HepG2 (cell line): Measurements from ENCODE around the gene EDC3. TPM values are rescaled to one million over a fixed set of nuclear protein-coding genes. Genes with fewer than 3 reads are reported as not detected.

Experiments
- EHMT2 ChIP-seq: fragments of 200-600 bp; sonication (generic); IDR thresholded peaks from 2 replicates; pipeline ENCODE4 v1.7.0; 2017; ENCODE audit warnings: antibody characterized with exemption, low read depth, low read length, borderline replicate concordance
- ELF3 ChIP-seq: IDR thresholded peaks from 2 replicates; pipeline ENCODE4 v1.6.1; 2016; ENCODE audit warnings: missing genetic modification reagents, missing compliant biosample characterization
- HHEX ChIP-seq: IDR thresholded peaks from 2 replicates; pipeline ENCODE4 v1.6.1; 2016; ENCODE audit warnings: control low read depth
- HOXA3 ChIP-seq: sonication (generic); formaldehyde crosslinking; IDR thresholded peaks from 2 replicates; pipeline ENCODE4 v1.5.0; 2020; ENCODE audit warnings: missing genetic modification reagents
- PHF21A ChIP-seq: sonication (generic); formaldehyde crosslinking; IDR thresholded peaks from 2 replicates; pipeline ENCODE4 v1.5.0; 2020; ENCODE audit warnings: mild to moderate bottlenecking, missing genetic modification reagents
- SRSF1 ChIP-seq: fragments of 200-400 bp; formaldehyde crosslinking; optimal IDR thresholded peaks from 2 replicates; pipeline ENCODE3; 2017; ENCODE audit warnings: mild to moderate bottlenecking, low read depth, low read length, moderate library complexity
- THAP11 ChIP-seq: IDR thresholded peaks from 2 replicates; pipeline ENCODE4 v1.6.1; 2016; ENCODE audit warnings: missing biosample characterization, missing genetic modification reagents
- ZBTB7A ChIP-seq: sonication (generic); formaldehyde crosslinking; IDR thresholded peaks from 2 replicates; pipeline ENCODE4 v1.8.0; 2022; ENCODE audit warnings: mild to moderate bottlenecking, missing genetic modification reagents
- ZNF605 ChIP-seq: sonication (generic); formaldehyde crosslinking; IDR thresholded peaks from 2 replicates; pipeline ENCODE4 v1.8.0; 2022; ENCODE audit warnings: mild to moderate bottlenecking, missing genetic modification reagents
- ZZZ3 ChIP-seq: sonication (generic); formaldehyde crosslinking; IDR thresholded peaks from 2 replicates; pipeline ENCODE4 v1.4.0; 2020; ENCODE audit warnings: missing genetic modification reagents, mild to moderate bottlenecking, borderline replicate concordance
- polyA plus RNA-seq, 8 experiments: library from polyadenylated mRNA; depleted of rRNA in 3 of 8; stranded (reverse) in 7 of 8; unstranded in 1 of 8; fragments of >200 nt; fragmentation: Illumina TruSeq in 4 of 8; extraction: Trizol in 4 of 8; gene quantifications; 2 replicates each; pipeline versions ENCODE4 v1.2.1 to v1.2.3, GENCODE V29; 2011 to 2016; ENCODE audit warnings: low read depth in 4 of 8, missing spikeins in 1 of 8, mixed read lengths in 1 of 8; ENCODE audit not compliant: insufficient read depth in 1 of 8
- total RNA-seq, 5 experiments: library from RNA; depleted of rRNA; stranded (reverse); fragments of >200 nt; fragmentation: Illumina TruSeq; extraction: Trizol; gene quantifications; 2 replicates each; pipeline ENCODE4 v1.2.3, GENCODE V29; 2016; ENCODE audit warnings: low read depth in 1 of 5
- TF ChIP-seq, protein P1 (sequence below): sonication (generic); formaldehyde crosslinking; IDR thresholded peaks from 2 replicates; pipeline ENCODE4 v1.4.0; 2020; ENCODE audit warnings: mild to moderate bottlenecking, missing genetic modification reagents, borderline replicate concordance
- TF ChIP-seq, protein P2 (sequence below): sonication (generic); formaldehyde crosslinking; IDR thresholded peaks from 2 replicates; pipeline ENCODE4 v1.4.0; 2020; ENCODE audit warnings: mild to moderate bottlenecking, missing genetic modification reagents
- TF ChIP-seq, protein P3 (sequence below): sonication (generic); formaldehyde crosslinking; conservative IDR thresholded peaks from 2 replicates; pipeline ENCODE4 v1.8.1; 2023; ENCODE audit warnings: missing genetic modification reagents
- TF ChIP-seq, protein P4 (sequence below): IDR thresholded peaks from 2 replicates; pipeline ENCODE4 v1.6.1; 2016; ENCODE audit warnings: missing biosample characterization, missing genetic modification reagents, low read depth

The EDC3 gene
- total and polyA plus RNA-seq, 2 of the 13 experiments (the other 11 are each of a cell fraction or from before 2014, with no cell fraction given): 17.4 to 32.0 TPM

DNA sequence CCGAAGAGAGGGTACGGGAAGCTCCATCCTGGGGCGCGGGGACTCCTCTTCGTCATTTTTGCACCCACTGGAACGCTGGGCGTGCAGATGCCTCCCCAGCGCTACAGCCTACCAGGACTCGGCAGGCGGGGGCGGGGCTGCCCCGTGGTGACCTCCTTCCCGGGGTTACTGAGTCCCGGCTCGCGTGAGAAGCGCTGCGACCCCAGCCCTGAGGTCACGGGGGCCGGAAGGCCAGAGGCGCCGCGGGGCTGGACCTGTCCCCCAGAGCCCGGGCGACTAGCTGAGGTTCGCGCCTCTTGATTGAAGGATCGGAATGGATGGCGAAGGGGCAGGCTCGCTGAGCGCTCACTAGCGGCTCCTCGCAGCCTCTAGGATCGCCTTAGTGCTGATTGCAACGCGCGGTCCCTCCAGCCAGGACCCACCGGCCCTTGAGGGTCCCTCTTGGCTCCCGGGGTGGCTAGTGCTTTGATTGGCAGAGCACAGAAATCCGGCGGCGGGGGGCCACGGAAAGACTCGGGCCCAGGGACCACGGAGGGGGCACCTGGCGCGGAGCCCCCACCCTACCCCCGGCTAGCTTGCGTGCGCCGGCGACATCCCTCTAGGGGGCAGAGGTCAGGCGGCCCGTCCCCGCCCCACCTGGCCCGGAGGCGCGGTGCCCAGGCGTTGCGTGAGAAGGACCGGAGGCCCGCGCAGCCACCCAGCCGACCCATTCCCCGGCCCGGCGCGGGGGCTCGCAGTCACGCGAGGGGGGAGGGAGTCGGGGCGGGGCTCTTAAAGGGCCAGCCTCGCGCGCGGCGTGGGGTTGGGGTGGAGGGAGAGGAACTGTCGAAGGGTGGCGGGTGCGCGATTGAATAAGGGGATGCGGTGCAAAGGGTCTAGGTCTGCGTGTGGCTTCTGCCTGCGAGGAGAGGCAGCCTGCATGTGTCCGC lies 30.3 kb upstream of the EDC3 start (continued):
- TF ChIP-seq, protein P1, sequence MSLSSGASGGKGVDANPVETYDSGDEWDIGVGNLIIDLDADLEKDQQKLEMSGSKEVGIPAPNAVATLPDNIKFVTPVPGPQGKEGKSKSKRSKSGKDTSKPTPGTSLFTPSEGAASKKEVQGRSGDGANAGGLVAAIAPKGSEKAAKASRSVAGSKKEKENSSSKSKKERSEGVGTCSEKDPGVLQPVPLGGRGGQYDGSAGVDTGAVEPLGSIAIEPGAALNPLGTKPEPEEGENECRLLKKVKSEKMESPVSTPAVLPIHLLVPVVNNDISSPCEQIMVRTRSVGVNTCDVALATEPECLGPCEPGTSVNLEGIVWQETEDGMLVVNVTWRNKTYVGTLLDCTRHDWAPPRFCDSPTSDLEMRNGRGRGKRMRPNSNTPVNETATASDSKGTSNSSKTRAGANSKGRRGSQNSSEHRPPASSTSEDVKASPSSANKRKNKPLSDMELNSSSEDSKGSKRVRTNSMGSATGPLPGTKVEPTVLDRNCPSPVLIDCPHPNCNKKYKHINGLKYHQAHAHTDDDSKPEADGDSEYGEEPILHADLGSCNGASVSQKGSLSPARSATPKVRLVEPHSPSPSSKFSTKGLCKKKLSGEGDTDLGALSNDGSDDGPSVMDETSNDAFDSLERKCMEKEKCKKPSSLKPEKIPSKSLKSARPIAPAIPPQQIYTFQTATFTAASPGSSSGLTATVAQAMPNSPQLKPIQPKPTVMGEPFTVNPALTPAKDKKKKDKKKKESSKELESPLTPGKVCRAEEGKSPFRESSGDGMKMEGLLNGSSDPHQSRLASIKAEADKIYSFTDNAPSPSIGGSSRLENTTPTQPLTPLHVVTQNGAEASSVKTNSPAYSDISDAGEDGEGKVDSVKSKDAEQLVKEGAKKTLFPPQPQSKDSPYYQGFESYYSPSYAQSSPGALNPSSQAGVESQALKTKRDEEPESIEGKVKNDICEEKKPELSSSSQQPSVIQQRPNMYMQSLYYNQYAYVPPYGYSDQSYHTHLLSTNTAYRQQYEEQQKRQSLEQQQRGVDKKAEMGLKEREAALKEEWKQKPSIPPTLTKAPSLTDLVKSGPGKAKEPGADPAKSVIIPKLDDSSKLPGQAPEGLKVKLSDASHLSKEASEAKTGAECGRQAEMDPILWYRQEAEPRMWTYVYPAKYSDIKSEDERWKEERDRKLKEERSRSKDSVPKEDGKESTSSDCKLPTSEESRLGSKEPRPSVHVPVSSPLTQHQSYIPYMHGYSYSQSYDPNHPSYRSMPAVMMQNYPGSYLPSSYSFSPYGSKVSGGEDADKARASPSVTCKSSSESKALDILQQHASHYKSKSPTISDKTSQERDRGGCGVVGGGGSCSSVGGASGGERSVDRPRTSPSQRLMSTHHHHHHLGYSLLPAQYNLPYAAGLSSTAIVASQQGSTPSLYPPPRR (CRISPR knock-in tag): no peak
- TF ChIP-seq, protein P2, sequence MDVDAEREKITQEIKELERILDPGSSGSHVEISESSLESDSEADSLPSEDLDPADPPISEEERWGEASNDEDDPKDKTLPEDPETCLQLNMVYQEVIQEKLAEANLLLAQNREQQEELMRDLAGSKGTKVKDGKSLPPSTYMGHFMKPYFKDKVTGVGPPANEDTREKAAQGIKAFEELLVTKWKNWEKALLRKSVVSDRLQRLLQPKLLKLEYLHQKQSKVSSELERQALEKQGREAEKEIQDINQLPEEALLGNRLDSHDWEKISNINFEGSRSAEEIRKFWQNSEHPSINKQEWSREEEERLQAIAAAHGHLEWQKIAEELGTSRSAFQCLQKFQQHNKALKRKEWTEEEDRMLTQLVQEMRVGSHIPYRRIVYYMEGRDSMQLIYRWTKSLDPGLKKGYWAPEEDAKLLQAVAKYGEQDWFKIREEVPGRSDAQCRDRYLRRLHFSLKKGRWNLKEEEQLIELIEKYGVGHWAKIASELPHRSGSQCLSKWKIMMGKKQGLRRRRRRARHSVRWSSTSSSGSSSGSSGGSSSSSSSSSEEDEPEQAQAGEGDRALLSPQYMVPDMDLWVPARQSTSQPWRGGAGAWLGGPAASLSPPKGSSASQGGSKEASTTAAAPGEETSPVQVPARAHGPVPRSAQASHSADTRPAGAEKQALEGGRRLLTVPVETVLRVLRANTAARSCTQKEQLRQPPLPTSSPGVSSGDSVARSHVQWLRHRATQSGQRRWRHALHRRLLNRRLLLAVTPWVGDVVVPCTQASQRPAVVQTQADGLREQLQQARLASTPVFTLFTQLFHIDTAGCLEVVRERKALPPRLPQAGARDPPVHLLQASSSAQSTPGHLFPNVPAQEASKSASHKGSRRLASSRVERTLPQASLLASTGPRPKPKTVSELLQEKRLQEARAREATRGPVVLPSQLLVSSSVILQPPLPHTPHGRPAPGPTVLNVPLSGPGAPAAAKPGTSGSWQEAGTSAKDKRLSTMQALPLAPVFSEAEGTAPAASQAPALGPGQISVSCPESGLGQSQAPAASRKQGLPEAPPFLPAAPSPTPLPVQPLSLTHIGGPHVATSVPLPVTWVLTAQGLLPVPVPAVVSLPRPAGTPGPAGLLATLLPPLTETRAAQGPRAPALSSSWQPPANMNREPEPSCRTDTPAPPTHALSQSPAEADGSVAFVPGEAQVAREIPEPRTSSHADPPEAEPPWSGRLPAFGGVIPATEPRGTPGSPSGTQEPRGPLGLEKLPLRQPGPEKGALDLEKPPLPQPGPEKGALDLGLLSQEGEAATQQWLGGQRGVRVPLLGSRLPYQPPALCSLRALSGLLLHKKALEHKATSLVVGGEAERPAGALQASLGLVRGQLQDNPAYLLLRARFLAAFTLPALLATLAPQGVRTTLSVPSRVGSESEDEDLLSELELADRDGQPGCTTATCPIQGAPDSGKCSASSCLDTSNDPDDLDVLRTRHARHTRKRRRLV (CRISPR knock-in tag): peak; percentile 72; the same call in 1 of the 2 replicates
- 0 out of 2 replicates have a peak, but pooled peaks have one; percentile 29 for TF ChIP-seq THAP11 (CRISPR knock-in tag)
- TF ChIP-seq ELF3 (CRISPR knock-in tag): peak; percentile 8; the same call in 1 of the 2 replicates
- TF ChIP-seq EHMT2: no peak
- TF ChIP-seq SRSF1: peak; percentile 65
- TF ChIP-seq ZZZ3 (CRISPR knock-in tag): no peak
- peak; percentile 34; the same call in 1 of the 2 replicates for TF ChIP-seq HOXA3 (CRISPR knock-in tag)
- TF ChIP-seq ZNF605: peak; percentile 49; the same call in 1 of the 2 replicates
- TF ChIP-seq, protein P3, sequence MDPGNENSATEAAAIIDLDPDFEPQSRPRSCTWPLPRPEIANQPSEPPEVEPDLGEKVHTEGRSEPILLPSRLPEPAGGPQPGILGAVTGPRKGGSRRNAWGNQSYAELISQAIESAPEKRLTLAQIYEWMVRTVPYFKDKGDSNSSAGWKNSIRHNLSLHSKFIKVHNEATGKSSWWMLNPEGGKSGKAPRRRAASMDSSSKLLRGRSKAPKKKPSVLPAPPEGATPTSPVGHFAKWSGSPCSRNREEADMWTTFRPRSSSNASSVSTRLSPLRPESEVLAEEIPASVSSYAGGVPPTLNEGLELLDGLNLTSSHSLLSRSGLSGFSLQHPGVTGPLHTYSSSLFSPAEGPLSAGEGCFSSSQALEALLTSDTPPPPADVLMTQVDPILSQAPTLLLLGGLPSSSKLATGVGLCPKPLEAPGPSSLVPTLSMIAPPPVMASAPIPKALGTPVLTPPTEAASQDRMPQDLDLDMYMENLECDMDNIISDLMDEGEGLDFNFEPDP: no peak
- TF ChIP-seq, protein P4, sequence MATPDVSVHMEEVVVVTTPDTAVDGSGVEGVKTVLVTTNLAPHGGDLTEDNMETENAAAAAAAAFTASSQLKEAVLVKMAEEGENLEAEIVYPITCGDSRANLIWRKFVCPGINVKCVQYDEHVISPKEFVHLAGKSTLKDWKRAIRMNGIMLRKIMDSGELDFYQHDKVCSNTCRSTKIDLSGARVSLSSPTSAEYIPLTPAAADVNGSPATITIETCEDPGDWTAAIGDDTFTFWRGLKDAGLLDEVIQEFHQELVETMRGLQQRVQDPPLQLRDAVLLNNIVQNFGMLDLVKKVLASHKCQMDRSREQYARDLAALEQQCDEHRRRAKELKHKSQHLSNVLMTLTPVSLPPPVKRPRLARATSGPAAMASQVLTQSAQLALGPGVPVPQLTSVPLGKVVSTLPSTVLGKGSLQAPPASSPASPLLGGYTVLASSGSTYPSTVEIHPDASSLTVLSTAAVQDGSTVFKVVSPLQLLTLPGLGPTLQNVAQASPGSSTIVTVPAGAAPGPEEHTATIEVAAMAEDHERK: no peak
- no peak for TF ChIP-seq HHEX (CRISPR knock-in tag)
- no peak; the same call in 1 of the 2 replicates for TF ChIP-seq PHF21A (CRISPR knock-in tag)
- TF ChIP-seq ZBTB7A (CRISPR knock-in tag): peak; percentile 69; the same call in 1 of the 2 replicates
